Measurements from ENCODE around the gene HS6ST2.

HS6ST2 gene

DNA sequence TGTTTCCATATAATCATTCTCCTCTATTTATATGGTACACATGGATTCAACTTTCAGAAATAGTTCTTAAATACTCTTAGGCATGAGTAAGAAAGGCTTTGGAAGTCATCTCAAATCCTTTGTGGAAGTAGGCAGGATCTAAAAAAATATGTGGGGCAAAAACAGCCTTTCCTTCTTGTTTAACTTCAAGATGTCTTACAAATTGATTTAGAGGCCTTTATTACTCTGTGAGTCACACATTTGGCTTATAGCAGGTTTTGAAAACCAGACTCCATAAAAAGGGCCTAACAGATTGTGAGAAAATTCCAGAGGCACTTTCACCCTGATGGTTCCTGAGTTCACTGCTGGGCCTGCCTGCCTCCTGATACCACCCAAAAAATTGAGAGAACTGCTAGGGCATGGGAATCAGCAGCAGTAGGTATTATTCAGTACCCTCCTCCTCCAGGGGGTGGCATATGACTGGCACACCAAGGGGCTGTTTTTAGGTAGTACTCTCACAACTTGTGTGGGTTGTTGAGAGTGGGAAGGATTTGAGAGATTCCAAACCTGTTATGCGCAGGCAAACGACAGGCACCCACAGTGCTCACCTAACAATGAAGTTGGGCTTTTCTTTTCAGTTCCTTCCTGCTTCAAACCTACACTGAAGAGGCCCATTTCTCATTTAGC, 306.9 kb downstream of the HS6ST2 start:
- no peaks in the 10 kb centered on the region for H3K36me3 ChIP-seq
- TF ChIP-seq, protein P1, sequence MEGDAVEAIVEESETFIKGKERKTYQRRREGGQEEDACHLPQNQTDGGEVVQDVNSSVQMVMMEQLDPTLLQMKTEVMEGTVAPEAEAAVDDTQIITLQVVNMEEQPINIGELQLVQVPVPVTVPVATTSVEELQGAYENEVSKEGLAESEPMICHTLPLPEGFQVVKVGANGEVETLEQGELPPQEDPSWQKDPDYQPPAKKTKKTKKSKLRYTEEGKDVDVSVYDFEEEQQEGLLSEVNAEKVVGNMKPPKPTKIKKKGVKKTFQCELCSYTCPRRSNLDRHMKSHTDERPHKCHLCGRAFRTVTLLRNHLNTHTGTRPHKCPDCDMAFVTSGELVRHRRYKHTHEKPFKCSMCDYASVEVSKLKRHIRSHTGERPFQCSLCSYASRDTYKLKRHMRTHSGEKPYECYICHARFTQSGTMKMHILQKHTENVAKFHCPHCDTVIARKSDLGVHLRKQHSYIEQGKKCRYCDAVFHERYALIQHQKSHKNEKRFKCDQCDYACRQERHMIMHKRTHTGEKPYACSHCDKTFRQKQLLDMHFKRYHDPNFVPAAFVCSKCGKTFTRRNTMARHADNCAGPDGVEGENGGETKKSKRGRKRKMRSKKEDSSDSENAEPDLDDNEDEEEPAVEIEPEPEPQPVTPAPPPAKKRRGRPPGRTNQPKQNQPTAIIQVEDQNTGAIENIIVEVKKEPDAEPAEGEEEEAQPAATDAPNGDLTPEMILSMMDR (IDR thresholded peaks at IDR 0.05): no peak
- H3K9me3 ChIP-seq: no peaks in the 10 kb centered on the region
- H3K4me1 ChIP-seq (ENCODE audit: control insufficient read depth in 1 of 2, insufficient read depth in 1 of 2, low read depth in 1 of 2, low read length in 1 of 2): no peaks in the 10 kb centered on the region
- no peak overlapping the region for H3K4me3 ChIP-seq (ENCODE audit: low read depth in 1 of 2, low read length in 1 of 2)
- H3K27ac ChIP-seq: no peak overlapping the region
- H3K27me3 ChIP-seq: no peaks in the 10 kb centered on the region

DNA sequence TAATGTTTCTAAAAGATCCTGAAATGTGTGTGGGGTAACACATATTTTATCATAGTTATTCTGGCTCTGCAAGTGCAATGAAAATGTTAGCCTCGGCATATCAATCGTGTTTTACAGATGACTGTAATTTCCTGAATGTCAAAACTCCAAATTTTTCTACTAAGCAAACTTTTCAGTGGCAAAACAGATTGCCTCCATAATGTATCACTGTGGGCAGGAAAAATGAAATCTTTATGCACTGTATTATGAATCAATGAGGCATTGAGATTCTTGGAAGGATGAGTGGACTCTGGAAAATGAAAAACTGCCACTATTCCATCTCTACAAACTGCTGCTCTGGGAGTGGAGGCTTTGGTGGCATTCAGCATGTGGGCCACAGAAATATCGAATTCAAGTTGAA, 309.5 kb downstream of the HS6ST2 start:
- Histone ChIP-seq H3K9me3 (no peaks in the 10 kb centered on the region), H3K27ac (no peak overlapping the region), H3K4me3 (ENCODE audit: low read depth in 1 of 2, low read length in 1 of 2) (no peak overlapping the region), H3K27me3 (no peaks in the 10 kb centered on the region), H3K4me1 (ENCODE audit: control insufficient read depth in 1 of 2, insufficient read depth in 1 of 2, low read depth in 1 of 2, low read length in 1 of 2) (no peaks in the 10 kb centered on the region), H3K36me3 (no peaks in the 10 kb centered on the region)
- TF ChIP-seq, protein P1 (IDR thresholded peaks at IDR 0.05): no peak

DNA sequence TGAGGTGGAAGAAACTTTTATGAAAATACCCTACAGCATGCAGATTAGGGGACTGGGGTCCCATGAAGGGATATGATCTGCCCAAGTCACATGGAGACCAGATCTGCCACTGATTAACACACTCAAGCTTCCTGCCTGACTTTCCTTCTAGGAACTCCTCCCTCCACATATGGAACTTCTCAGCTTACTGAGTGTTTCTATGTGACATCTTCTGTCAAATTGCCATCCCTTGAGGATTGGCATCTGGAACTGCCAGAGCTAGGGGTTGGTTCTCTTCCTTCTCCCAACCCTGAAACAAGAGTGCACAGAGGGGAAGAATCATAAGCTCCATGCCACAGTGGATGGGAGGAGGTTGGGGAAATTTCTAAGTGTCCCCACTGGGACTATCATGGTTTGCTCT, 319.0 kb downstream of the HS6ST2 start:
- no peak overlapping the region for H3K4me3 ChIP-seq (ENCODE audit: low read depth in 1 of 2, low read length in 1 of 2)
- no peaks in the 10 kb centered on the region for H3K27me3 ChIP-seq
- no peaks in the 10 kb centered on the region for H3K36me3 ChIP-seq
- TF ChIP-seq, protein P1 (IDR thresholded peaks at IDR 0.05): no peak
- H3K9me3 ChIP-seq: no peaks in the 10 kb centered on the region
- no peaks in the 10 kb centered on the region for H3K4me1 ChIP-seq (ENCODE audit: control insufficient read depth in 1 of 2, insufficient read depth in 1 of 2, low read depth in 1 of 2, low read length in 1 of 2)
- no peak overlapping the region for H3K27ac ChIP-seq

DNA sequence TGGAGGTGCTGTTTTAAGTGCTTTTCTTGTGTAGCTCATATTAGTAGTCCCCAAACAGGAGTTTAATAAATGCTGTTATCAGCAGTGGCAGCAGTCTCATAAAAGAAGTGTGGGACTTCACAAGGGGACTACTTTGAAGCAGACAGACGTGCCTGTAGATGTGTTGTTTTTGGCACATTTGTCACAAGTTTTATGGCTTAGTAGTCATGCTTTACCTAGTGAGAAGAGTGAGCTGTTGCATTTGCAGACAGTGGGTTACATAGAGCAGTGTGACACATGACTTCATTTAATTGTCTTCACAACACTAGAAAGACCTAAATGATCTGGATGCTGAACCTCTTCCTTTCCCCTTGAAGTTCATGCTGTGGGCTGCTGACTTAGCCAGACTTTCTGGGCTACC, 320.1 kb downstream of the HS6ST2 start:
- Histone ChIP-seq H3K36me3 (no peaks in the 10 kb centered on the region), H3K27ac (no peak overlapping the region), H3K4me3 (ENCODE audit: low read depth in 1 of 2, low read length in 1 of 2) (no peak overlapping the region), H3K4me1 (ENCODE audit: control insufficient read depth in 1 of 2, insufficient read depth in 1 of 2, low read depth in 1 of 2, low read length in 1 of 2) (no peaks in the 10 kb centered on the region), H3K27me3 (no peaks in the 10 kb centered on the region), H3K9me3 (no peaks in the 10 kb centered on the region)
- TF ChIP-seq, protein P1 (IDR thresholded peaks at IDR 0.05): no peak

DNA sequence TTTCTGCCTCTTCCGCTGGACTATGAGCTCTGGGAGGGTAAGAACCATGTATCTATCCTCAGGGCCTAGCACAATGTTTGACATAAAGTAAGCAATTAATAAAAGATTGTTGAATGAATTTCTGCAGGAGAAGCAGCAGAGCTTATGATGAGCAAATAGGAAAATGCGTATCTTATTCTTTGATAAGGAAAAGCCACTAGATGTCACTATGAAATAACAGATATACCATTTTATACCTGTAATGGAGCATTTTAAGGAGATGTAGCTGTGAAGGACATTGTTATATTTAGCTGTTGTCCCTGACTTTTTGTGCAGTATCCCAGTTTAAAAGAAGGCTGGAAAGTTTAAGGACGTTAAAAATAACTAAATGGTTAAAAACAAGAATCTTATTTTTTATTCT, 322.3 kb downstream of the HS6ST2 start:
- Histone ChIP-seq H3K27ac (no peak overlapping the region), H3K36me3 (no peaks in the 10 kb centered on the region), H3K4me1 (ENCODE audit: control insufficient read depth in 1 of 2, insufficient read depth in 1 of 2, low read depth in 1 of 2, low read length in 1 of 2) (no peaks in the 10 kb centered on the region), H3K4me3 (ENCODE audit: low read depth in 1 of 2, low read length in 1 of 2) (no peak overlapping the region), H3K9me3 (no peaks in the 10 kb centered on the region), H3K27me3 (no peaks in the 10 kb centered on the region)
- TF ChIP-seq, protein P1 (IDR thresholded peaks at IDR 0.05): no peak
